Measurements from ENCODE around the gene KITLG.

- TF ChIP-seq, protein P1, sequence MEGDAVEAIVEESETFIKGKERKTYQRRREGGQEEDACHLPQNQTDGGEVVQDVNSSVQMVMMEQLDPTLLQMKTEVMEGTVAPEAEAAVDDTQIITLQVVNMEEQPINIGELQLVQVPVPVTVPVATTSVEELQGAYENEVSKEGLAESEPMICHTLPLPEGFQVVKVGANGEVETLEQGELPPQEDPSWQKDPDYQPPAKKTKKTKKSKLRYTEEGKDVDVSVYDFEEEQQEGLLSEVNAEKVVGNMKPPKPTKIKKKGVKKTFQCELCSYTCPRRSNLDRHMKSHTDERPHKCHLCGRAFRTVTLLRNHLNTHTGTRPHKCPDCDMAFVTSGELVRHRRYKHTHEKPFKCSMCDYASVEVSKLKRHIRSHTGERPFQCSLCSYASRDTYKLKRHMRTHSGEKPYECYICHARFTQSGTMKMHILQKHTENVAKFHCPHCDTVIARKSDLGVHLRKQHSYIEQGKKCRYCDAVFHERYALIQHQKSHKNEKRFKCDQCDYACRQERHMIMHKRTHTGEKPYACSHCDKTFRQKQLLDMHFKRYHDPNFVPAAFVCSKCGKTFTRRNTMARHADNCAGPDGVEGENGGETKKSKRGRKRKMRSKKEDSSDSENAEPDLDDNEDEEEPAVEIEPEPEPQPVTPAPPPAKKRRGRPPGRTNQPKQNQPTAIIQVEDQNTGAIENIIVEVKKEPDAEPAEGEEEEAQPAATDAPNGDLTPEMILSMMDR (IDR thresholded peaks at IDR 0.05): no peak
- TF ChIP-seq POLR2AphosphoS5 (IDR thresholded peaks at IDR 0.05) (no peak), POLR2A (IDR thresholded peaks at IDR 0.05) (no peak), EP300 (IDR thresholded peaks at IDR 0.05) (no peak)
Measured at GRCh38 chr12:88518863-88519403, 61.3 kb downstream of the KITLG start.
